ENCODE results near the gene ABHD1.
"Not testable (repeated sequence)": the region's sequence is repeated elsewhere in the genome, so short reads cannot be mapped to it uniquely, and the experiment has no call there.

Gene ABHD1

GRCh38 chr2:27087823-27088410, 35.7 kb upstream of the ABHD1 start:
- DNase-seq: no peak

GRCh38 chr2:27088634-27089033, 35.0 kb upstream of the ABHD1 start:
- no peak for DNase-seq

- DNase-seq: no peak
Observed at GRCh38 chr2:27089111-27089954, 34.3 kb upstream of the ABHD1 start.

GRCh38 chr2:27091746-27092695, 31.6 kb upstream of the ABHD1 start:
- DNase-seq: no peak

- DNase-seq: no peak
Observed at GRCh38 chr2:27092696-27093429, 30.8 kb upstream of the ABHD1 start.

GRCh38 chr2:27093430-27094352, 29.9 kb upstream of the ABHD1 start:
- no peak for DNase-seq

- DNase-seq: no peak
Observed at GRCh38 chr2:27094353-27094984, 29.1 kb upstream of the ABHD1 start.

GRCh38 chr2:27095427-27095744, 28.2 kb upstream of the ABHD1 start:
- DNase-seq: no peak

- peak; percentile 66 for DNase-seq
Observed at GRCh38 chr2:27095745-27096651, 27.6 kb upstream of the ABHD1 start.

GRCh38 chr2:27096748-27097297, 26.8 kb upstream of the ABHD1 start:
- DNase-seq: no peak

- no peak for DNase-seq
Observed at GRCh38 chr2:27097341-27097740, 26.3 kb upstream of the ABHD1 start.

- no peak for DNase-seq
Observed at GRCh38 chr2:27099334-27099955, 24.2 kb upstream of the ABHD1 start.

GRCh38 chr2:27100036-27100435, 23.6 kb upstream of the ABHD1 start:
- DNase-seq: no peak

GRCh38 chr2:27102329-27102728, 21.3 kb upstream of the ABHD1 start:
- no peak for DNase-seq

GRCh38 chr2:27105981-27106380, 17.6 kb upstream of the ABHD1 start:
- DNase-seq: no peak

GRCh38 chr2:27108221-27108620, 15.4 kb upstream of the ABHD1 start:
- no peak for DNase-seq

- no peak for DNase-seq
Observed at GRCh38 chr2:27109083-27109482, 14.5 kb upstream of the ABHD1 start.

GRCh38 chr2:27110603-27111352, 12.8 kb upstream of the ABHD1 start:
- not testable (repeated sequence) for DNase-seq

Data from activated CD4-positive, alpha-beta T cell treated with anti-CD3 and anti-CD28 coated beads, Interleukin-10, Interleukin-2, amounts not matched to agents 100 ng/mL and 50 ng/mL, durations not matched to agents 16 hours and 8 hours (primary cell).